H1 (cell line): ENCODE data around the gene IL2. TPM values are rescaled to one million over a fixed set of nuclear protein-coding genes. Genes with fewer than 3 reads are reported as not detected.

Source experiments
- CTCF ChIA-PET: fragments of 300-600 bp; sonication (Branson Sonifier 250); formaldehyde crosslinking; loops from one replicate; lab custom pipeline; 2021; ENCODE audit not compliant: partially characterized antibody; lab: Charles Lee
- POLR2A ChIA-PET: fragments of 300-600 bp; sonication (Branson Sonifier 250); formaldehyde crosslinking; loops from one replicate; lab custom pipeline; 2021; ENCODE audit warnings: inconsistent platforms; ENCODE audit not compliant: partially characterized antibody; lab: Charles Lee
- DNase-seq, 2 experiments: peaks; one replicate each; pipeline versions ENCODE4 v3.0.0 to v3.0.0-alpha.2; 2010 to 2022; ENCODE audit warnings: low spot score in 2 of 2, low read depth in 1 of 2, mixed read lengths in 1 of 2
- FAIRE-seq: peaks from 2 replicates; lab custom pipeline; 2011; peaks lifted over from hg19 to GRCh38; lab: Jason Lieb, UNC
- H2AFZ ChIP-seq: 2 replicates; pipeline ENCODE4 v1.8.1; 2012; ENCODE audit warnings: low read length, inconsistent platforms
- H2AK5ac ChIP-seq: 2 replicates; pipeline ENCODE4 v1.6.1; 2013; ENCODE audit warnings: low read depth, low read length
- H2BK120ac ChIP-seq: replicated peaks from 2 replicates; pipeline ENCODE3; 2013; ENCODE audit warnings: low read depth, low read length, inconsistent platforms
- H2BK12ac ChIP-seq: 2 replicates; pipeline ENCODE4 v1.6.1; 2013; ENCODE audit warnings: low read depth, low read length
- H2BK15ac ChIP-seq: 2 replicates; pipeline ENCODE4 v1.6.1; 2013; ENCODE audit warnings: low read length
- H2BK20ac ChIP-seq: 2 replicates; pipeline ENCODE4 v1.6.1; 2013; ENCODE audit warnings: low read length
- H2BK5ac ChIP-seq: 2 replicates; pipeline ENCODE4 v1.6.1; 2013; ENCODE audit warnings: low read depth, low read length
- H3K14ac ChIP-seq: 2 replicates; pipeline ENCODE4 v1.6.1; 2013; ENCODE audit warnings: inconsistent platforms; ENCODE audit not compliant: insufficient read length
- H3K18ac ChIP-seq: 2 replicates; pipeline ENCODE4 v1.6.1; 2013; ENCODE audit warnings: low read length; ENCODE audit errors: extremely low read depth
- H3K23ac ChIP-seq: 2 replicates; pipeline ENCODE4 v1.6.1; 2013; ENCODE audit warnings: inconsistent platforms; ENCODE audit not compliant: insufficient read length
- H3K23me2 ChIP-seq: 2 replicates; pipeline ENCODE4 v1.6.1; 2013; ENCODE audit warnings: low read depth, low read length
- H3K27ac ChIP-seq: 2 replicates; pipeline ENCODE4 v1.6.1; 2011; ENCODE audit warnings: low read depth, low read length, inconsistent platforms
- H3K27me3 ChIP-seq, 4 experiments: replicated peaks in 1 of 4; 1 replicate in 1 of 4; 2 replicates in 3 of 4; pipeline versions ENCODE4 v1.6.1 to v1.8.1; 2011 to 2013; ENCODE audit warnings: low read length in 3 of 4, mild to moderate bottlenecking in 3 of 4, inconsistent platforms in 2 of 4, mixed read lengths in 2 of 4, moderate library complexity in 1 of 4; ENCODE audit not compliant: control insufficient read depth in 3 of 4, insufficient read depth in 3 of 4; ENCODE audit errors: extremely low read depth in 1 of 4
- H3K36me3 ChIP-seq, 4 experiments: 2 replicates each; pipeline versions ENCODE4 v1.6.1 to v1.8.1; 2011 to 2013; ENCODE audit warnings: mild to moderate bottlenecking in 4 of 4, low read length in 3 of 4, moderate library complexity in 2 of 4, control low read depth in 1 of 4, inconsistent platforms in 1 of 4; ENCODE audit not compliant: insufficient read depth in 4 of 4, control insufficient read depth in 2 of 4
- H3K4ac ChIP-seq: replicated peaks from 2 replicates; pipeline ENCODE3; 2013; ENCODE audit warnings: low read length, low read depth, mixed read lengths, inconsistent platforms; ENCODE audit not compliant: insufficient read length
- H3K4me1 ChIP-seq, 4 experiments: replicated peaks in 1 of 4; 1 replicate in 1 of 4; 2 replicates in 3 of 4; pipeline versions ENCODE4 v1.6.1 to v1.8.1; 2011 to 2013; ENCODE audit warnings: low read length in 3 of 4, inconsistent platforms in 2 of 4, mixed read lengths in 1 of 4; ENCODE audit not compliant: insufficient read depth in 4 of 4, control insufficient read depth in 3 of 4
- H3K4me2 ChIP-seq, 2 experiments: 2 replicates each; pipeline versions ENCODE4 v1.6.1 to v1.8.1; 2011 to 2013; ENCODE audit warnings: low read depth in 2 of 2, low read length in 2 of 2, control low read depth in 1 of 2, inconsistent platforms in 1 of 2, mild to moderate bottlenecking in 1 of 2; ENCODE audit not compliant: insufficient read depth in 1 of 2
- H3K4me3 ChIP-seq, 4 experiments: fragments of 200-600, 300-600 bp in 1 of 4; sonication (generic), shearing (Covaris generic), sonication (Bioruptor Twin) in 1 of 4; 2 replicates each; pipeline versions ENCODE4 v1.5.1 to v1.8.1; 2011 to 2016; ENCODE audit warnings: low read length in 4 of 4, low read depth in 3 of 4, control low read depth in 2 of 4, inconsistent platforms in 2 of 4, mild to moderate bottlenecking in 2 of 4, mixed read lengths in 1 of 4, moderate library complexity in 1 of 4; ENCODE audit not compliant: insufficient read depth in 2 of 4; ENCODE audit errors: extremely low read depth in 1 of 4
- H3K56ac ChIP-seq: replicated peaks from 2 replicates; pipeline ENCODE3; 2013; ENCODE audit warnings: low read depth, mild to moderate bottlenecking, mixed read lengths, low read length, inconsistent platforms; ENCODE audit not compliant: insufficient read length
- H3K79me1 ChIP-seq: 2 replicates; pipeline ENCODE4 v1.6.1; 2013; ENCODE audit warnings: low read depth, low read length, control low read depth
- H3K79me2 ChIP-seq, 2 experiments: 2 replicates each; pipeline versions ENCODE4 v1.6.1 to v1.8.1; 2012 to 2013; ENCODE audit warnings: low read length in 2 of 2, mild to moderate bottlenecking in 2 of 2, inconsistent platforms in 1 of 2; ENCODE audit not compliant: insufficient read depth in 2 of 2, control insufficient read depth in 1 of 2
- H3K9ac ChIP-seq, 4 experiments: replicated peaks in 1 of 4; 1 replicate in 1 of 4; 2 replicates in 3 of 4; pipeline versions ENCODE4 v1.6.1 to v1.8.1; 2011 to 2013; ENCODE audit warnings: low read depth in 3 of 4, low read length in 3 of 4, control low read depth in 2 of 4, mild to moderate bottlenecking in 2 of 4, moderate library complexity in 2 of 4, inconsistent platforms in 1 of 4; ENCODE audit errors: extremely low read depth in 1 of 4
- H3K9me3 ChIP-seq, 2 experiments: 2 replicates each; pipeline versions ENCODE4 v1.6.1 to v1.8.1; 2012 to 2013; ENCODE audit warnings: mild to moderate bottlenecking in 2 of 2, moderate library complexity in 2 of 2, control low read depth in 1 of 2, inconsistent platforms in 1 of 2, low read depth in 1 of 2, low read length in 1 of 2, mixed read lengths in 1 of 2; ENCODE audit not compliant: insufficient read depth in 2 of 2
- H4K20me1 ChIP-seq, 2 experiments: replicated peaks in 1 of 2; 2 replicates each; pipeline versions ENCODE3 to v1.8.1; 2011 to 2013; ENCODE audit warnings: inconsistent platforms in 2 of 2, low read length in 2 of 2, mild to moderate bottlenecking in 1 of 2; ENCODE audit not compliant: insufficient read depth in 2 of 2, control insufficient read depth in 1 of 2
- H4K5ac ChIP-seq: 2 replicates; pipeline ENCODE4 v1.6.1; 2013; ENCODE audit warnings: low read length, low read depth, mixed read lengths, inconsistent platforms; ENCODE audit not compliant: insufficient read length
- H4K8ac ChIP-seq: 2 replicates; pipeline ENCODE4 v1.8.0; 2013; ENCODE audit warnings: mild to moderate bottlenecking, moderate library complexity, low read length, inconsistent platforms; ENCODE audit not compliant: insufficient read depth; ENCODE audit errors: extremely low read depth
- H4K91ac ChIP-seq: replicated peaks from 2 replicates; pipeline ENCODE3; 2013; ENCODE audit warnings: low read length, mixed read lengths, inconsistent platforms; ENCODE audit not compliant: insufficient read length
- MAFK ChIP-seq: IDR thresholded peaks from 2 replicates; pipeline ENCODE4 v1.6.1; 2012; ENCODE audit warnings: low read depth, mild to moderate bottlenecking, improper control_type of control experiment, low read length
- SP1 ChIP-seq: IDR thresholded peaks from 2 replicates; pipeline ENCODE4 v1.6.1; 2011; ENCODE audit warnings: low read depth, low read length
- WGBS, 2 experiments: shearing (Covaris generic) in 1 of 2; methylation state at CpG; one replicate each; pipeline versions ENCODE4 v1.1.6 to v1.1.7; 2013 to 2015; ENCODE audit warnings: low lambda C conversion rate in 2 of 2, mixed read lengths in 2 of 2, inconsistent platforms in 1 of 2, low coverage in 1 of 2, missing lambda C conversion rate in 1 of 2; ENCODE audit not compliant: insufficient replicate concordance in 2 of 2, insufficient coverage in 1 of 2, insufficient read length in 1 of 2; ENCODE audit errors: extremely low coverage in 1 of 2, missing lambda C conversion rate in 1 of 2; 5-methylcytosine and 5-hydroxymethylcytosine counted together
- polyA plus RNA-seq, 7 experiments: library from polyadenylated mRNA; depleted of rRNA in 3 of 7; stranded (reverse) in 5 of 7; unstranded in 2 of 7; fragments of >200 nt in 5 of 7; fragments of 200-250 nt in 2 of 7; gene quantifications; 1 replicate in 5 of 7; 2 replicates in 1 of 7; 4 replicates in 1 of 7; pipeline versions ENCODE4 v1.2.1 to v1.2.3, GENCODE V29; 2011 to 2013; ENCODE audit warnings: missing spikeins in 2 of 7, mixed read lengths in 2 of 7
- total RNA-seq: library from RNA; stranded (reverse); fragmentation: NEBNext Ultra II Directional; extraction: Animal tissue kit (Norgen Biotek cat#: 25700); gene quantifications from 2 replicates; pipeline ENCODE4 v1.2.1, GENCODE V29; 2021
- TF ChIP-seq, protein P1 (sequence below): IDR thresholded peaks from 2 replicates; pipeline ENCODE4 v1.6.1; 2012; ENCODE audit warnings: low read length, inconsistent platforms

IL2 gene
- total and polyA plus RNA-seq, 2 of the 8 experiments (the other 6 are each of a cell fraction or from before 2014, with no cell fraction given), result not detected

DNA sequence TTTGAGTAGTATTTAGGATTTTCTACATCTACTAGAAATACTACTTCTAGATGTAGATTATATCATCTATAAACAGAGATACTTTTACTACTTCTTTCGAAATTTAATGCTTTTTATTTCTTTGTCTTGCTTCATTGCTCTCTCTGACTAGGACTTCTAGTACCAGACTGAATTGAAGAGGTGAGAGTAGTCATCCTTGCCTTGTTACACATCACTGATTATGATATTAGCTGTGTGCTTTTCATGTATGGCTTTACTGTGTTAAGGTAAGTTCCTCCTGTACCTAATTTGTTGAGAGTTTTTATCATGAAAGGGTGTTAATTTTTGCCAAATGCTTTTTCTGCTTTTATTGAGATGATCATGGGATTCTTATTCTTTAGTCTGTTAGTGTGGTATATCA lies 19.6 kb upstream of the IL2 start:
- H3K79me2 ChIP-seq, result no peaks in the 10 kb centered on the region
- FAIRE-seq (no peak), DNase-seq (no peak)
- no peak overlapping the region for H2BK5ac ChIP-seq
- H2BK20ac ChIP-seq, result no peak overlapping the region
- no peaks in the 10 kb centered on the region for H3K9me3 ChIP-seq
- H2AK5ac ChIP-seq, result no peak overlapping the region
- no peak overlapping the region for H3K4me3 ChIP-seq
- H2AFZ ChIP-seq, result no peak overlapping the region
- H4K5ac ChIP-seq, result no peak overlapping the region
- H3K36me3 ChIP-seq, result no peaks in the 10 kb centered on the region
- 80% methylated on average over 1 of the region's 1 CpG; no CpG with 5 or more reads in 1 of the 2 experiments for WGBS, 2 experiments
- H3K79me1 ChIP-seq, result no peaks in the 10 kb centered on the region
- no peaks in the 10 kb centered on the region for H4K20me1 ChIP-seq
- no peak for TF ChIP-seq MAFK
- TF ChIP-seq, protein P1, sequence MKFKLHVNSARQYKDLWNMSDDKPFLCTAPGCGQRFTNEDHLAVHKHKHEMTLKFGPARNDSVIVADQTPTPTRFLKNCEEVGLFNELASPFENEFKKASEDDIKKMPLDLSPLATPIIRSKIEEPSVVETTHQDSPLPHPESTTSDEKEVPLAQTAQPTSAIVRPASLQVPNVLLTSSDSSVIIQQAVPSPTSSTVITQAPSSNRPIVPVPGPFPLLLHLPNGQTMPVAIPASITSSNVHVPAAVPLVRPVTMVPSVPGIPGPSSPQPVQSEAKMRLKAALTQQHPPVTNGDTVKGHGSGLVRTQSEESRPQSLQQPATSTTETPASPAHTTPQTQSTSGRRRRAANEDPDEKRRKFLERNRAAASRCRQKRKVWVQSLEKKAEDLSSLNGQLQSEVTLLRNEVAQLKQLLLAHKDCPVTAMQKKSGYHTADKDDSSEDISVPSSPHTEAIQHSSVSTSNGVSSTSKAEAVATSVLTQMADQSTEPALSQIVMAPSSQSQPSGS, result no peak
- TF ChIP-seq SP1, result no peak
- H3K9ac ChIP-seq, result no peak overlapping the region
- CTCF ChIA-PET, result no interaction called here
- H3K23ac ChIP-seq, result no peak overlapping the region
- no peaks in the 10 kb centered on the region for H3K27me3 ChIP-seq
- no peak overlapping the region for H3K4me2 ChIP-seq
- H3K4me1 ChIP-seq, result no peaks in the 10 kb centered on the region
- POLR2A ChIA-PET, result no interaction called here
- H3K27ac ChIP-seq, result no peak overlapping the region
- no peak overlapping the region for H3K56ac ChIP-seq
- H3K23me2 ChIP-seq, result no peaks in the 10 kb centered on the region
- H3K4ac ChIP-seq, result no peak overlapping the region
- no peak overlapping the region for H2BK15ac ChIP-seq
- H3K18ac ChIP-seq, result no peak overlapping the region
- no peak overlapping the region for H2BK12ac ChIP-seq
- H3K14ac ChIP-seq, result no peak overlapping the region
- H4K8ac ChIP-seq, result no peak overlapping the region
- no peak overlapping the region for H2BK120ac ChIP-seq
- no peak overlapping the region for H4K91ac ChIP-seq
